Subcutaneous abdominal adipose tissue (tissue), 5 donors: ENCODE results near the gene WDR18.

Experiments
- H3K27ac ChIP-seq: one replicate; pipeline ENCODE4 v1.7.0; 2013; ENCODE audit warnings: low read depth, mild to moderate bottlenecking, inconsistent platforms, low read length, moderate library complexity
- H3K27me3 ChIP-seq, 5 donors: one replicate each; pipeline ENCODE4 v1.7.0; 2013; ENCODE audit warnings: low read length in 5 of 5, inconsistent platforms in 1 of 5; ENCODE audit not compliant: control insufficient read depth in 5 of 5, insufficient read depth in 4 of 5
- H3K36me3 ChIP-seq, 5 donors: one replicate each; pipeline ENCODE4 v1.7.0; 2013; ENCODE audit warnings: low read length in 5 of 5; ENCODE audit not compliant: control insufficient read depth in 5 of 5, insufficient read depth in 5 of 5
- H3K4me1 ChIP-seq, 5 donors: one replicate each; pipeline ENCODE4 v1.7.0; 2013; ENCODE audit warnings: low read length in 5 of 5, mild to moderate bottlenecking in 3 of 5, moderate library complexity in 1 of 5; ENCODE audit not compliant: control insufficient read depth in 5 of 5, insufficient read depth in 5 of 5
- H3K4me3 ChIP-seq, 5 donors: one replicate each; pipeline ENCODE4 v1.7.0; 2013; ENCODE audit warnings: low read length in 5 of 5, low read depth in 1 of 5
- H3K9ac ChIP-seq, 5 donors: one replicate each; pipeline ENCODE4 v1.7.0; 2013; ENCODE audit warnings: low read length in 5 of 5, mild to moderate bottlenecking in 4 of 5, moderate library complexity in 3 of 5
- H3K9me3 ChIP-seq, 5 donors: one replicate each; pipeline ENCODE4 v1.7.0; 2013; ENCODE audit warnings: low read length in 5 of 5; ENCODE audit not compliant: control insufficient read depth in 5 of 5
- donor health status: healthy.
- donor health status: healthy.
- donor health status: healthy.
- donor health status: healthy.
- donor health status: healthy.

Gene WDR18

GRCh38 chr19:1006711-1007398, 22.7 kb downstream of the WDR18 start:
- Histone ChIP-seq H3K9ac (no peak overlapping the region), H3K4me1 (peaks cover 0 to 9% (median 0%) of the 10 kb centered on the region in 5 donors), H3K36me3 (peaks cover 0 to 33% (median 22%) of the 10 kb centered on the region in 5 donors), H3K27ac (no peak overlapping the region), H3K27me3 (peaks cover 3 to 10% (median 5%) of the 10 kb centered on the region in 5 donors), H3K9me3 (no peaks in the 10 kb centered on the region), H3K4me3 (no peak overlapping the region)

GRCh38 chr19:1007399-1008251, 23.5 kb downstream of the WDR18 start:
- peaks cover 0 to 9% (median 0%) of the 10 kb centered on the region in 5 donors for H3K4me1 ChIP-seq
- H3K36me3 ChIP-seq: peaks cover 0 to 40% (median 30%) of the 10 kb centered on the region in 5 donors
- no peaks in the 10 kb centered on the region for H3K9me3 ChIP-seq

GRCh38 chr19:1008268-1009040, 24.3 kb downstream of the WDR18 start:
- Histone ChIP-seq H3K9me3 (no peaks in the 10 kb centered on the region), H3K36me3 (peaks cover 0 to 48% (median 37%) of the 10 kb centered on the region in 5 donors), H3K27ac (no peak overlapping the region), H3K9ac (no peak overlapping the region), H3K27me3 (peaks cover 0 to 4% (median 0%) of the 10 kb centered on the region in 5 donors), H3K4me3 (no peak overlapping the region), H3K4me1 (peaks cover 0 to 9% (median 0%) of the 10 kb centered on the region in 5 donors)

More at GRCh38 chr19:1007399-1008251, 23.5 kb downstream of the WDR18 start:
- H3K27me3 ChIP-seq: peaks cover 3 to 7% (median 4%) of the 10 kb centered on the region in 5 donors
- no peak overlapping the region for H3K27ac ChIP-seq
- H3K4me3 ChIP-seq: no peak overlapping the region
- H3K9ac ChIP-seq: no peak overlapping the region

GRCh38 chr19:1009041-1009980, 25.2 kb downstream of the WDR18 start:
- H3K27me3 ChIP-seq: no peaks in the 10 kb centered on the region
- peaks cover 0 to 56% (median 43%) of the 10 kb centered on the region in 5 donors for H3K36me3 ChIP-seq
- H3K9ac ChIP-seq: no peak overlapping the region
- H3K9me3 ChIP-seq: no peaks in the 10 kb centered on the region
- no peak overlapping the region for H3K4me3 ChIP-seq
- peaks cover 0 to 9% (median 0%) of the 10 kb centered on the region in 5 donors for H3K4me1 ChIP-seq
- H3K27ac ChIP-seq: no peak overlapping the region

- H3K9me3 ChIP-seq: no peaks in the 10 kb centered on the region
- H3K27ac ChIP-seq: no peak overlapping the region
- H3K36me3 ChIP-seq: peaks cover 0 to 61% (median 45%) of the 10 kb centered on the region in 5 donors
- H3K4me3 ChIP-seq: no peak overlapping the region
- H3K4me1 ChIP-seq: peaks cover 0 to 9% (median 2%) of the 10 kb centered on the region in 5 donors
- H3K9ac ChIP-seq: no peak overlapping the region
- H3K27me3 ChIP-seq: no peaks in the 10 kb centered on the region
Measured at GRCh38 chr19:1009981-1010538, 25.9 kb downstream of the WDR18 start.

- no peak overlapping the region for H3K27ac ChIP-seq
- H3K9ac ChIP-seq: no peak overlapping the region
- no peaks in the 10 kb centered on the region for H3K9me3 ChIP-seq
- H3K4me3 ChIP-seq: no peak overlapping the region
- no peaks in the 10 kb centered on the region for H3K27me3 ChIP-seq
- H3K4me1 ChIP-seq: peaks cover 0 to 14% (median 7%) of the 10 kb centered on the region in 5 donors
- H3K36me3 ChIP-seq: peaks cover 0 to 61% (median 45%) of the 10 kb centered on the region in 5 donors
Measured at GRCh38 chr19:1010586-1011510, 26.7 kb downstream of the WDR18 start.

GRCh38 chr19:1011831-1012333, 27.7 kb downstream of the WDR18 start:
- Histone ChIP-seq H3K27ac (no peak overlapping the region), H3K36me3 (peaks cover 0 to 61% (median 45%) of the 10 kb centered on the region in 5 donors), H3K4me3 (no peak overlapping the region), H3K9me3 (no peaks in the 10 kb centered on the region), H3K27me3 (no peaks in the 10 kb centered on the region), H3K4me1 (peaks cover 4 to 24% (median 17%) of the 10 kb centered on the region in 5 donors), H3K9ac (no peak overlapping the region)

- H3K36me3 ChIP-seq: peaks cover 0 to 61% (median 45%) of the 10 kb centered on the region in 5 donors
- no peak overlapping the region for H3K27ac ChIP-seq
- H3K27me3 ChIP-seq: no peaks in the 10 kb centered on the region
- no peaks in the 10 kb centered on the region for H3K9me3 ChIP-seq
- H3K4me3 ChIP-seq: no peak overlapping the region
- H3K4me1 ChIP-seq: peaks cover 6 to 28% (median 21%) of the 10 kb centered on the region in 5 donors
- no peak overlapping the region for H3K9ac ChIP-seq
Measured at GRCh38 chr19:1012334-1012733, 28.2 kb downstream of the WDR18 start.
